Mesothelial cell of epicardium (in vitro differentiated cells): Measurements from ENCODE around the gene PPM1G. TPM values are rescaled to one million over a fixed set of nuclear protein-coding genes. Genes with fewer than 3 reads are reported as not detected.
A peak's percentile ranks its signal among the peaks of the same experiment; 100 is the strongest.

ENCODE experiments used
- DNase-seq, 2 experiments: peaks; one replicate each; pipeline ENCODE4 v3.0.0; 2021; ENCODE audit warnings: low spot score in 2 of 2; ENCODE audit not compliant: unreplicated experiment in 2 of 2
- H3K27ac Mint-ChIP-seq: 2 replicates; pipeline ENCODE4 v1.8.0; 2021; ENCODE audit warnings: mixed read lengths
- H3K27me3 Mint-ChIP-seq: 2 replicates; pipeline ENCODE4 v1.8.0; 2021; ENCODE audit warnings: low read depth, mixed read lengths
- H3K36me3 Mint-ChIP-seq: 2 replicates; pipeline ENCODE4 v1.8.0; 2021; ENCODE audit warnings: mixed read lengths
- H3K4me1 Mint-ChIP-seq: 2 replicates; pipeline ENCODE4 v1.8.0; 2021; ENCODE audit warnings: mixed read lengths
- H3K4me3 Mint-ChIP-seq: 2 replicates; pipeline ENCODE4 v1.8.0; 2021; ENCODE audit warnings: mild to moderate bottlenecking, moderate library complexity, mixed read lengths
- H3K9me3 Mint-ChIP-seq: 2 replicates; pipeline ENCODE4 v1.8.0; 2021; ENCODE audit warnings: mixed read lengths
- total RNA-seq: library from RNA; stranded (reverse); gene quantifications from 3 replicates; pipeline ENCODE4 v1.2.1, GENCODE V29; 2021
- TF ChIP-seq, protein P1 (sequence below): fragments of 200-600 bp; sonication (generic); IDR thresholded peaks from one replicate; pipeline ENCODE4 v1.5.0; 2021; ENCODE audit warnings: antibody characterized with exemption; ENCODE audit not compliant: unreplicated experiment

The PPM1G gene
- total RNA-seq, 1 donor from 2014 or later, result 62.4 TPM

DNA sequence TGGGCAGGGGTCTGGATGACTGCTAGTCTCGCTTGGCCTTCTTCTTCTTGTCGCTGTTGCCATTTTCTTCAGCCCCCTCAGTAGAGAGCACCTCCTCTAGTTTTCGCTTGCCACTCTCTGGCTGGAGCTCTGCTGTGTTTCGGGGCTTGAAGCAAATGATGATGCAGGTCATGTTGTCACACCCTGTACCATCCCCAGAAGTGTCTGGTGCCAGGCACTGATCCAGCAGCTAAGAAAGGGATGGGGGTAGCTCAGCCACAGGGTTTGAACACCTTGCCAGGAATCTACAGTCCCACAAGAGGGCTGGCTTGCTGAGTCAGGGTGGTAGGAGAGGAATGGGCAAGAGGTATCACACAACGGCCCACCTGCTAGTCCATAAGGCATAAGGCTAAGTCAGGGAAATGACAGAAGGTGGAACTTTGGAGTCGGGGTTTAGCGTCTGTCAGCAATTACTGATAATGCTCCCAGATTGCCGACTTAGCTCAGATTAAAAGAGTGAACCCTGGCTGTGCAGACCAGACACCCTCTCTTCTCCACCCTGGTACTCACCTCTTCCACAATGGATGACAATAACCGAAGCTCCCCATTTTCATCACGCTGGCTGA lies 27.7 kb downstream of the PPM1G start:
- peak overlapping the region; percentile 98 for H3K27ac Mint-ChIP-seq
- no peaks in the 10 kb centered on the region for H3K9me3 Mint-ChIP-seq
- TF ChIP-seq, protein P1, sequence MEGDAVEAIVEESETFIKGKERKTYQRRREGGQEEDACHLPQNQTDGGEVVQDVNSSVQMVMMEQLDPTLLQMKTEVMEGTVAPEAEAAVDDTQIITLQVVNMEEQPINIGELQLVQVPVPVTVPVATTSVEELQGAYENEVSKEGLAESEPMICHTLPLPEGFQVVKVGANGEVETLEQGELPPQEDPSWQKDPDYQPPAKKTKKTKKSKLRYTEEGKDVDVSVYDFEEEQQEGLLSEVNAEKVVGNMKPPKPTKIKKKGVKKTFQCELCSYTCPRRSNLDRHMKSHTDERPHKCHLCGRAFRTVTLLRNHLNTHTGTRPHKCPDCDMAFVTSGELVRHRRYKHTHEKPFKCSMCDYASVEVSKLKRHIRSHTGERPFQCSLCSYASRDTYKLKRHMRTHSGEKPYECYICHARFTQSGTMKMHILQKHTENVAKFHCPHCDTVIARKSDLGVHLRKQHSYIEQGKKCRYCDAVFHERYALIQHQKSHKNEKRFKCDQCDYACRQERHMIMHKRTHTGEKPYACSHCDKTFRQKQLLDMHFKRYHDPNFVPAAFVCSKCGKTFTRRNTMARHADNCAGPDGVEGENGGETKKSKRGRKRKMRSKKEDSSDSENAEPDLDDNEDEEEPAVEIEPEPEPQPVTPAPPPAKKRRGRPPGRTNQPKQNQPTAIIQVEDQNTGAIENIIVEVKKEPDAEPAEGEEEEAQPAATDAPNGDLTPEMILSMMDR, result no peak
- H3K4me3 Mint-ChIP-seq, result peak overlapping the region; percentile 90
- H3K36me3 Mint-ChIP-seq, result peaks cover 21% of the 10 kb centered on the region
- peaks cover 26% of the 10 kb centered on the region for H3K4me1 Mint-ChIP-seq
- no peak for DNase-seq
- no peaks in the 10 kb centered on the region for H3K27me3 Mint-ChIP-seq

DNA sequence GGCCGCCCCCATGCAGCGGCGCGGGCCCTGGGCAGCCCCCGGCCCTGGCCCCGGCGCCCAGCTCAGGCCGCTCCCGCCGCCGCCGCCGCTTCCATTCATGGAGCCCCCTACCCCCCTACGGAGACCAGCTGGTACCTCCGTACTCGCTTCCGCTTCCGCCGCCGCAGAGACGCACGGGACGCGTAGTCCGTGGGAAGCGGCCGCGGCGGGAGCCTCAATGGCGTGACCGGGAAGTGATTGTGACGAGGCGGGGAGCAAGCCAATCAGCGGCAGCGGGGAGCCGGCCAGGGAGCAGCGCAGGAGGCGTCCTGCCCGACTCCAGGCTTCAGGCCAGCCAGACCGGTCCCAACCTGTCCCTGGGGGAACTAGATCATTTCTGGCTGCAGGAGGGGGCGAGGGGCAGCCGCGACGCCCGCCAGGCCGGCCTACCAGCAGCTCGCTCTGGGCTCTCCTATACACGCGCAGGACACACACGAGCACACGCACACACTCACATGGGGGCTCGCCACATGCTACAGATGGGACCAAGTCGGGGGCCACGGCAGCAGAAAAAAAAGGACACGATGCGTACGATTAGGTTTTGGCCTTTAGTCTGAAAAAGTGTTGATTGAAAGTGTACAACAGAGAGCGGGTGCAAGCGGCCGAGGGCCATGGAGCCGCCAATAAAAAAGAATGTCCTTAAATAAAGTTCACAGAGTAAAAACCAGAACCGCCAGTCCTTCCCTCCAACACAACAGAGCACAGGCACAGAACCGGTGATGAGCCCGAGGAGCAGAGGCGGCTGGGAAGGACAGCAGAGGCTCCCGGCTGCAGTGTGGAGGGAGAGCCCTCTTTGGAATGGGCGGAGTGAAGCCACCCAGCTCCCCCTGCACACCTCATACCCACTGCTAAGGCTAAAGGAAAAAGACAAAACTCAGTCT lies 28.5 kb downstream of the PPM1G start, which contains the start of gene ZNF513:
ZNF513 (minus strand) TSS at position 109 of the 920 bp plus-strand sequence. CDS start 208 bp downstream, outside the sequence.
- TF ChIP-seq, protein P1, result no peak
- Mint-ChIP-seq H3K9me3 (no peaks in the 10 kb centered on the region), H3K27ac (peak within 1 kb of the TSS; percentile 98), H3K4me3 (peak within 1 kb of the TSS; percentile 90), H3K4me1 (peaks cover 26% of the 10 kb centered on the region), H3K27me3 (no peaks in the 10 kb centered on the region), H3K36me3 (peaks cover 20% of the 10 kb centered on the region)
- peak; percentile 90 for DNase-seq

DNA sequence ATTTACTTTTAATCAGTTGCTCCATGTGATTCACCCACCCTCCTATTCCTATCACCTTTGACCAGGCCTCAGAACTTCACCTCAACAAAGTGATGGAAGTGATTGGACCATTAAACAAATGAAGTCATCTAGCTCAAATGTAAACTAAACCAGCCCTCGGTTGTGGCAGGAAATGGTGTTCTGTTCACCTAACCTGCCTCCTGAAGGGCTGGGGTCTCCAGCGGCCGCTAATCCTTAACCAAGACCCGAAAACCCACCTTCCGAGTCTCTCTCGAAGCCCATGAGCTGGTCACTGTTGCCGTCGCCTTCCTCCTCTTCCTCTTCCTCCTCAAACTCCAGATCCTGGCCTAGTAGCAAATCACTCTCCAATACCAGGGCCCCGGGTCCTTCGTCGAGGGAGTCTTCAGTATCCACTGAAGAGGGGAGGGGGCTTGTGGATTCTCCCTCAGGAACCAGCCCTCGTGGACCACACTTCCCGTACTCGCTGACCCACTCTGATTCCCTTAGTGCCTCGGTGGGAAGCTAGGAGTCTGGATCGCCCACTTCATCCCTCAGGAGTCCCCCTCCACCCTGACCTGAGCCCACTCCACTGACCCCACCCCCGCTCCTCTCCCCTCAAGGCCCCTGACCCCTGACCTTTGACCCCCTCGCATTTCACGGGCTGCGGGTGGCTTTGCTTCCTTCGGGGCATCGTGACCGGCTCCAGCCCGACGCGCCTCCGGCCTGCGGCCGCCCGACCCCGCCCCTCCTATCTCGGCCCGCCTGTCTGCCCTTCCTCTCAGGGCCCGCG lies 29.4 kb downstream of the PPM1G start:
- H3K27ac Mint-ChIP-seq, result peak overlapping the region; percentile 86
- no peaks in the 10 kb centered on the region for H3K27me3 Mint-ChIP-seq
- H3K4me3 Mint-ChIP-seq, result peak overlapping the region; percentile 90
- DNase-seq, result no peak
- H3K36me3 Mint-ChIP-seq, result peaks cover 18% of the 10 kb centered on the region
- no peaks in the 10 kb centered on the region for H3K9me3 Mint-ChIP-seq
- peaks cover 26% of the 10 kb centered on the region for H3K4me1 Mint-ChIP-seq
- TF ChIP-seq, protein P1, result no peak

DNA sequence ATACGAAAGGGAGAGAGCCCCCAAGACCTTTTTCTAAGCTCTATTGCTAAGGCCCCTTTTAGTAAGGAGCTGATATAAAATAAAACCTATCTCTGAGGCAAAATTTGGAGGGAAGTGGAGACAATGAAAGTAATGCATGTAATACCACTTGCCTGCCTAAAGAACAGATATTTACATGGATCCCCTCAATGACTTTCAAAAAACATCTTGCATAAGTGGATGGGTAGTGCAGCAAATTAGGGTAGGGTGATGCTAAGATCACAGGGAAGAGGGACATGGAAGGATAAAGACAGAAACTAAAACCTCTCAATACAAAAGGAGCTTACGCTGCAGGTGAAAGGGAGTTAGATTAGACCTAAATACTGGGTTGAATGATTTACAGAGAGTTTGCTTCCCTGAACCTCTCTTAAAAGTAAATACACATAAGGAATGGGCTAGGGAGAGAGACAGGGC lies 30.0 kb downstream of the PPM1G start:
- Mint-ChIP-seq H3K27ac (peak overlapping the region; percentile 86), H3K27me3 (no peaks in the 10 kb centered on the region), H3K36me3 (peaks cover 21% of the 10 kb centered on the region), H3K4me1 (peaks cover 26% of the 10 kb centered on the region), H3K9me3 (no peaks in the 10 kb centered on the region), H3K4me3 (peak overlapping the region; percentile 90)
- TF ChIP-seq, protein P1, result no peak
- DNase-seq, result no peak

DNA sequence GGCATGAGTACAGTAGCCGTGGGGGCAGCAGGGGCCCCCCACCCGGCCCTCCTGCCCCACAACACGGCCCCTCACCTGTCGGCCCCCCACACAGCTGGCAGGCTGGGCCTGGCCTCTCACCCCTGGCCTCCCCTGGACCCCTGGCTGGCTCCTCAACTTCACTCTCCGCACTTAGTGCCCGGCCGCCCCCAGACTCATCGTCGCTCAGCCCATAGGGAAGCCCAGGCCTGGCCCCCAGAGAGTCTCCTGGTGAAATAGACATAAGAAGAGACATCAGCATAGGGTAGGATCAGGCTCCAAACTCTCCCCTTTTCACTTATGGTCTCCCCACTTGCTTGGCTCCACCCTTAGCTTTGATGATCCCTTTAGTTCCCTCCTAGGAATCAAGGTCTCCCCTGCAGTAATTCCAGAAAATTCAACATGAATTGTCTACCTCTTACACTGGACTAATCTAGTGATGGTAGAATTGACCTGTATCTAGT lies 30.5 kb downstream of the PPM1G start:
- Mint-ChIP-seq H3K27me3 (no peaks in the 10 kb centered on the region), H3K27ac (peak overlapping the region; percentile 86), H3K9me3 (no peaks in the 10 kb centered on the region), H3K4me3 (peak overlapping the region; percentile 90), H3K4me1 (peaks cover 26% of the 10 kb centered on the region), H3K36me3 (peaks cover 19% of the 10 kb centered on the region)
- TF ChIP-seq, protein P1, result no peak
- no peak for DNase-seq
